Measurements from ENCODE around the gene CACNA2D3.

DNA sequence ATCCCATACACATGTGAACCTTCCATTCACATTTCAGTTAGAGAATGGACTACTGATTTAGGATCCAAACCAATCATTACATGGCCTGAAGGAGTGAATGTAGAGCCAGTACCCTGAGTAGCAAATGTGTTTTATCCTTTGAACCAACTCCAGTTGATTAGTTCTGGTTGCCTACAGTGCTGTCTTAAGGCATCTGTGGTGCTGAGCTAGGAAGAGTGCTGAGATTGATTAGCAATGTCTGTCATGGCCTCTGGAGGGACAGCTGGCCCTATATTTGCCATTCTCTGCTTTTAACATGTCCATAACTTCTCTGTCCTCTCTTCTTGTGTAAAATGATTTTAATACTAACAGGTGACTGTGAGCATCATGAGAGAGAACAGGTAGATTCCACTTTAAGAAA is 794.4 kb downstream of the CACNA2D3 start:
- TF ChIP-seq CTCF (IDR thresholded peaks at IDR 0.05), result no peak
- no peak for TF ChIP-seq EZH2 (IDR thresholded peaks at IDR 0.05)
- no peak for TF ChIP-seq EZH2phosphoT487 (IDR thresholded peaks at IDR 0.05)
